Activated naive CD4-positive, alpha-beta T cell treated with Interleukin-2 at 50 U/mL for 16 hours (primary cell): ENCODE results near the gene TMEM117.
"Not testable (repeated sequence)": the region's sequence is repeated elsewhere in the genome, so short reads cannot be mapped to it uniquely, and the experiment has no call there.

Source experiments
- DNase-seq: peaks from one replicate; pipeline ENCODE4 v3.0.0-alpha.2; 2020

TMEM117 gene

DNA sequence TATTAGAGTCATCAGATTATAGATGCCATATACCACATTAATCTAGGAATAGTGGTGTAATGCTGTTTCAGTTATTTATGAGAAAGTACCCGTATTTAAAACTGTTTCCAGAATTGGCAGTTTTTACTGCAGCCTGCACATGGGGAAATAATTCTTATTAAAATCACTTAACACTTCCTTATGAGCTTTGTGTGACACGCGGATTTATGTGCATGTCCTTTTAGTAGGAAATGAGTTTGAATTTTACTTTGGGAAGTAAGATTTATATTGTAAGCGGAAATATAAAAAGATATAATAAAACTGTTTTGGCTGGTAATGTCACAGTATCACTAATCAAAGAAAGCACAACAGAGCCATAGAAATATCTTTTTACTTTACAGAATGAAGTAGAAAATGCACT, 132.9 kb downstream of the TMEM117 start:
- no peak for DNase-seq

DNA sequence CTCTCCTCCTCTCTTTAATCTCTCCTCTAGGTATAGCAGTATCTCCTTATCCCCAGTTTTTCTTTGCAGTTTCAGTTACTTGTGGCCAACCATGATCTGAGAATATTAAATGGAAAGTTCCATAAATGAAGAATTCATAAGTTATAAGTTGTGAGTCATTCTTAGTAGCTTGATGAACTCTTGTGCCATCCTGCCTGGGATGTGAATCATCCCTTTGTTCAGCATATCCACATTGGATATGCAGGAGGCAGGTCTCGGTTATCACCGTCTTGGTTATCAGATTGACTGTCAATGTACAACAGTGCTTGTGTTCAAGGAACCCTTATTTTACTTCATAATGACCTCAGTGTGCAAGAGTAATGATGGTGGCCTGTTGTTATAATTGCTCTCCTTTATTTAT, 134.0 kb downstream of the TMEM117 start:
- DNase-seq, result no peak

DNA sequence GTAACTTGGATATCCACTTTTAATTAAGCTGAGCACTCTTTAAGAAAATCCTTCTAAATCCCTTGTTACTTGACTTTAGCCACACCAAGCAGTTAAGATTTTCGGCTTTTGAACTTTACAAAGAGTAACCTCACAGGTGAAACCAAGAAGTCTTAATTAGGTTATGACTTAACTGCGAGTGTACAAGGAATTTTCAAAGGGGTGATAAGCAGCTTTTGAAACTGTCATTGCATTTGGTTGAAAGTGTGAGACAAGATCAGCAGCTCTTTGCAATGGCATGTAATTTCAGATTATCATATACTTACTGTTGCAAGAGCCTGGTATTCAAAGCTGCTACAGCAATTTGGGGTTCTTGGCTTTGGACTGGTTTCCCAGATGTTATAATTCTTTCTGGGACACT, 137.5 kb downstream of the TMEM117 start:
- no peak for DNase-seq

- no peak for DNase-seq
These were observed 138.1 kb downstream of the TMEM117 start for GRCh38 chr12:43973993-43974392.

DNA sequence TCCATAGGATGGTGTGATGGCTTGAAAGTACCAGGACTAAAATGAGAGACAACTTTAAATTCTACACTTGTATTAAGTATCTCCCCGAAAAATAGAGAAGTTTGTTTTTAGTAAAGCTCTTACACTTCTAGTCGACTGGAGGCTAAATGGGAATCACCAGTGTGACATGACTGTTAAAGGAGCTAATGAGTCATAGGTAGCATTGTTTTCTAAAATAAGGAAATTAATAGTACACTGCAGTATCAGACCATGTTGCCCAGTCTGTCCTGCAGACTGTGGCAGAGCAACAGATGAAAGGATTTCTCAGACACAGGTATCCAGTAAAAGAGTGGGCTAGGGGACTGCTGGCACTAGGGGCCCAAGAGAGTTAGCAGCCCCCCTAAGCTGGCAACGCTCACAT, 140.1 kb downstream of the TMEM117 start:
- no peak for DNase-seq

- no peak for DNase-seq
These were observed 142.7 kb downstream of the TMEM117 start for GRCh38 chr12:43978556-43978955.

- DNase-seq, result no peak
These were observed 143.6 kb downstream of the TMEM117 start for GRCh38 chr12:43979450-43979849.

DNA sequence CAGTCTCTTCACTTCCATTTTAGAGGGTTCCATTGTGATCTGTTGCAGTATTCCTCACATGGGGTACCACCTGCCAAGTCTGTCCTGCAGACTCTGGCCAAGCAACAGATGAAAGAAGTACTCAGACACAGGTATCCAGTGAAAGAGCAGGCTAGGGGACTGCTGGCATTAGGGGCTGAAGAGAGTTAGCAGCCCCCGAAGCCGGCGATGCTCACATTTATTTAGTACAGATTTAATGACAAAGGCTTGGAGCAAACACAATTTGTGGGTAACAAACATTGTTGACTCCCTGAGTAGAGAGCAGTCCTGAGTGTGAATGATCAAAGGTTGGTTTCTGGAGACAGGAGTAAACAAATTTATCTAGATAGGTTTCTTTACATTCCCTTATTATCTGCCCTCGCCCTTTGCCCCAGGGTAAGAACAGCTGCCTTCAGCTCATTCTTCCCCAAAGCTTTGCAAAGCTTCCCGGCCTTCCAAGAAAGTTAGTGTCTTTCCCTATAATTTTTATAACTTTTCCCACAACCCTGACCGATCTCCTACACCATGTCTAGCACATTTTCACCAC, 144.8 kb downstream of the TMEM117 start:
- no peak for DNase-seq

DNA sequence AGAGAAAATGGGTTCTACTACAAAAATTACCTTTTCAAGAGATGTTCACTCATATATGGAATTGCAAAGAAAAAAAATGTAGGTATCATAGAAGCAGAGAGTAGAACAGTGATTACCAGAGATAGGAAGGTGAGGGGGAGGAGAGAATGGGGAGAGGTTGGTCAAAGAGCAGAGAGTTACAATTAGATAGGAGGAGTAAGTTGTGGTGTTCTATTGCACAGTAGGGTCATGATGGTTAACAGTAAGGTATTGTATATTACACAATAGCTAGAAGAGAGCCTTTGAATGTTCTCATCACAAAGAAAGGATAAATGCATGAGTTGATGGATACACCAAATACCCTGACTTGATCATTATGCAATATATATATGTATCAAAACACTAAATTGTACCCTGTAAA, 145.8 kb downstream of the TMEM117 start:
- DNase-seq, result no peak

DNA sequence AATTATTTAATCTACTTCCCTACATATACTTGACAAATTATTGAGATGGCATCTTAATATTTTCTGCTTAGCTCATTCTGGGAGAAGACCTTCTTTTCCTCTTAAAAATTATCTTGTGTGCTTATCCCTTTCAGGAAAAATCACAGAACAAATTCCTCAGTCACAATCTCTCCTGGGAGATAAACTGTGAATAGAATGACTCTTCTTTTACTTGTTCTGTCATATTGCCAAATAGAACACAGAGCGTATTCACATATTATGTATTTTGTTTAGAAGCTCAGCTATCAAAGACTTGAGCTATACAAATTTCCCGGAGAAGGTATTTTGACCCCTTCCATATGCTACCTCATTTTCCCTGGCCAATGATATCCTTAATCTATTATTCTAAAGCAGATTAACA, 146.7 kb downstream of the TMEM117 start:
- DNase-seq, result no peak

DNA sequence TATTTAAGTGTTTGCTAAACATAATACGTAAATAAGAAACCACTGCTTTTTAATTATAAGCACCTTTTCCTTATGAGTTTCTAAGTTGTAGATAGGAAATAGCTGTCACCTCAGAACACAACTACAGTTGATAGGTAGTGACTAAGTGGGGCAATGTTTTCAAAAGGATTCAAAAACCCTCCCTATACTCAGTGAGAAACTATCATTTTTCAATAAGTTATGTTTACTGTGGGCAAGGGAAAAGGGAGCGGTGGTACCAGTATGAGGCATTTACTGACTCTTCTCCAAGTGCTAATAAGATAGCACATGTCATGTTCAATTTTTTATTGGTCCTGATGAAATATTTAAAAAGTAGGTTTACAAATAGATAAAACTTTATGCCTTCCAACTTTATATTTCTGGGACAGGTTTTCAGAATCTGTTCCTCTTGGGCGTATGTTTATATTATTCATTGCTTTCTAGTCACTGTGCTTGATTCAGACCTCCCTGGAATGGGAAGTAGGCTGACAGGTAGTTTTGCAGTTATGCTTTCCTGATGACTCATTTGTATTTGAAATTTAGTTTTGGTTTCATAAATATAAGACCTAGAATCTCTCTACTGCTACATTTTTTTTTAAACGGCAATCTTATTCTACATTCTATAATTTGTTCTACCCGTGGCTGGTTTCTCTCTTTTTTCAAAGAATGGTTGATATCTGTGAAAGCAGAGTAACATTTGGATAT, 153.1 kb downstream of the TMEM117 start:
- no peak for DNase-seq

DNA sequence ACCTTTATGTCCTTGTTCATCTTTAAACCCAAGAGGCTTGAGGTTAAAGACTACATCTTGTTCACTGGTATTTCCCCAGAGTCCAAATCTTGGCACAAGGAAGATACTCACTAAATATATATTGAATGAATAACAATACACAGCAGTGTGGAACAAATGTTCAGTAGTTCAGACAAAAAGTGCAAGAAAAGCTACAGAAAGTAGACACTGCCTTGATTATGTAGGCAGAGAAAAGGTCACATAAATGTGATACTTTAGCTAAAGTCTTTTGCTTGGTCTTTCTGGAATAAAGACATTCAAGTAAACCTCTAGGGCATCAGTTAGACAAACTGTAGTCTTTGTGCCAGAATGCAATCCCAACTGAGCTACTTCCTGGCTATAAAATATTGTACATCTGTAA, 157.0 kb downstream of the TMEM117 start:
- no peak for DNase-seq

DNA sequence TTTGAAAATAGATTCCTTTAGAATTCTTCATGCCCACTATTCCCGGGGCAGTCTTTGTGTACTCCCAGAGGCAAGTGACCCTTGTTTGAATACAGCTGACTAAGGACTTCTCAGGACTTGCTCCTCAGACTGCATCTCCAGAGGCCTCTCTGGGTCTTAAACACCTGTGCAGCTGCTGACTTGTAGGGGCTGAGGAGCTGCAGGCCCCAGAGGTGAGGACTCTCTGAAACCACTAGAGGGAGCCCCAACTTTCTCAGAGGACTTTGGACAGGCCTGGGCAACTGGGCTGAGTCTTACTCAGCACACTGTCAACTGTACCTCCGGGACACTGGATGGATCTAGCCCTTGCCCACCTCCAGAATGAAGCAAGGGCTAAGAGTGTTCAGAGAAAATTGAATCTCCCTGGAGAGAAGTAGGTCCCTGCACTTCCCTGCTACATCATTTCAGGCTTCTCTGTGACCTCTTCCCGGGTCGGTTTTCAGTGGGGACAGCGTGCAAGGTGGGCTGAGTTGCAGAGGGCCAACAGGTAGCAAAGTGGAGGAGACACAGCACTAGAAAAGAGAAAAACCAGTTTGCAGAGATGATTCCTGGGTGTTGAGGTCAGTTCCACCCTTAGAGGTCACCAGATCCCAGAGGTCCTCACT, 164.6 kb downstream of the TMEM117 start:
- DNase-seq, result no peak

- DNase-seq, result no peak
These were observed 166.7 kb downstream of the TMEM117 start for GRCh38 chr12:44002607-44003006.

DNA sequence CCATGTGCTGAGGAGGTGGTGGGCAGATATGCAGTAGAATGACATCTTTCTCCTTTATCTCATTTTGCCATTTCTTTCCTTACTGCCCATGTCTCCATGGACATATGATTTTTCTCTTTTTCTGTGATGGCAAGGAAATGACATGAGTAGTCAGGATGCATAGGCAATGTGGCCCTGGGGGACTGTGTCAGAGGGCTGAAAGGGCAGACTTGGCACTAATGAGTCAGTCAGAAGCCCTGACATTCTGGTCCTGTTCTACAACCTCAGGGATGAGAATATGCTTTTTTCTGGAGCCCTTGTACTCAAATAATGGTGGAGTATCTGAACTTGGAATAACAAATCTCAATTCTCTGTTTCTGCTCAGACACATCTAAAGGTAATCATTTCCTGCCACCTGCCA, 167.8 kb downstream of the TMEM117 start:
- no peak for DNase-seq

- no peak for DNase-seq
These were observed 179.6 kb downstream of the TMEM117 start for GRCh38 chr12:44015333-44015941.

DNA sequence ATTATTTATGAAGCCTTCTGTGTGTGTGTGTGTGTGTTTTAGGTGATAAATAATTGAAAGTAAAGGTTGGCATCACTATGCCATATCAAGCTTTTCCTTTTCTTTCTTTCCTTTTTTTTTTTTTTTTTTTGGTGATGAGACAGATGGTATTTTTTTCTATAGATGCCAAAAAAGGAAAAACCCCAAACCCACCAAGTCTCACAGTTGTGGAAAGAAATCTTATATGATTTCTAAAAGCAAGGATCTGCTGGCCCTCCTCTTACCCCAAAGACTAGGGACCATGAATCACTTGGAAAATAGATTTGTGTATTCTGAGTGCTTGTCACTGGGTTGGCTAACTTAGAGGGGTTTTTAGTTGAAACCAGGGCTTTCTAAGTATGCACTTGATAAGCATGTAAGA, 181.3 kb downstream of the TMEM117 start:
- DNase-seq, result no peak

- DNase-seq, result no peak
These were observed 183.2 kb downstream of the TMEM117 start for GRCh38 chr12:44019118-44019517.

DNA sequence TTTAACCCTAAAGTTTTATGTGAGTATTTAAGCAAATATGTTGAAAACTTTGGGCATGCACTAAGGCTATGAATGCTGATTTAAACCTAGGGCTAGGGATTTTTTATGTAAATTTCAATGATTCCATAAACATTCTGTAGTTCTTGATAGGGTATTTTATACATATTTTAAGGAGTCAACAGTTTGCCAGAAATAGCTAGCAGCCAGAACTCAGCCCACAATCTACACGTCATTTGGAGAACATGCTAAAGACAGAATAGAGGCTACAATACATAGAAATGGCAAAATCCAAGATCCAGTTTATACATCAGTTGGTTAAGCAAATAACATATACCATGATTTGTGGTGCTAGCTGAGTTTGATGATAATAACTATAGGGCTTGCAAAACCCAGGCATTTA, 184.7 kb downstream of the TMEM117 start:
- DNase-seq, result no peak

DNA sequence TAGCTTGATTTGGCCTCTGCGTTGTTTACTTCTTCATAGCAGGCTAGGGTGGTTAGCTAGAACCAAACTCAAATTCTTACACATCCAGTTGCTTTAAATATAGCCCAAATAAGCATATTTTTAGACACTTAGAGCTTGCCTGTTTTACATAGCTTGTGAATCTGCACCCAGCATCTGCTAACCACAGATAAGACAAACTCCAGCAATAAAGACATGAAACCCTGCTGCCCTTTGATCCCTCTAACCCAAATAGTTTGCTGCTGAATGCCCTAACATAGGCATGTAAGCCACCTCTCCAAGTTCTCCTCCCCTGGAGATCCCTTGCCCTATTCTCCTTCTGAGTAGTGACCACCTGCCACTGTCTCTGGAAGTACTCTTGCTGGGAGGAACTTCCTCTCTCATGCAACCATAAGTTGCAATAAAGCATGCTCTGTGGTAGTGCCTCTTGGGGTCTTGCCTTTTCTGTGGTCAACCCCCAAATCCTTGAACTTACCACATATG, 185.6 kb downstream of the TMEM117 start:
- DNase-seq, result no peak

GRCh38 chr12:44025499-44025898, 189.6 kb downstream of the TMEM117 start:
- DNase-seq, result no peak

DNA sequence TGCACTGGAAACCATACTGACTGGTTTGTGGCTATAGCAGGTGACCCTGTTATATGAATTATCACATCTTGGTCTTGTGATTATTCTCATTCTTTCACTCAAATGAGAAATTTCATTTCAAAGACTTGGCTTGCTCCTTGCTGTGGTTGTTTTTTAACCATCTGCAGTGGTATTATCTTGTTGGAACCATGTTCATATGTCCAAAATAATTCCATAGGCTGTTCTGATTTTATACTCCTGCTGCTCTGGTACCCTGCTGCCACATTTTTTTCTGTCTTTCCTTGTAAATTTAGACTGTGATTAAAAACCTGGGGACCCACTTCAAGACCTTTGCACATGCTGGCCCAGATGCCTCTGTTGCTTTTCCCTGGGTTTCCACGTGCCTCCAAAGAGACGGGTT, 190.2 kb downstream of the TMEM117 start:
- DNase-seq, result no peak

- DNase-seq, result not testable (repeated sequence)
These were observed 191.0 kb downstream of the TMEM117 start for GRCh38 chr12:44026926-44027325.

- DNase-seq, result no peak
These were observed 193.3 kb downstream of the TMEM117 start for GRCh38 chr12:44029194-44029593.
